ENCODE measurements around the gene GPATCH11.

GPATCH11 gene

DNA sequence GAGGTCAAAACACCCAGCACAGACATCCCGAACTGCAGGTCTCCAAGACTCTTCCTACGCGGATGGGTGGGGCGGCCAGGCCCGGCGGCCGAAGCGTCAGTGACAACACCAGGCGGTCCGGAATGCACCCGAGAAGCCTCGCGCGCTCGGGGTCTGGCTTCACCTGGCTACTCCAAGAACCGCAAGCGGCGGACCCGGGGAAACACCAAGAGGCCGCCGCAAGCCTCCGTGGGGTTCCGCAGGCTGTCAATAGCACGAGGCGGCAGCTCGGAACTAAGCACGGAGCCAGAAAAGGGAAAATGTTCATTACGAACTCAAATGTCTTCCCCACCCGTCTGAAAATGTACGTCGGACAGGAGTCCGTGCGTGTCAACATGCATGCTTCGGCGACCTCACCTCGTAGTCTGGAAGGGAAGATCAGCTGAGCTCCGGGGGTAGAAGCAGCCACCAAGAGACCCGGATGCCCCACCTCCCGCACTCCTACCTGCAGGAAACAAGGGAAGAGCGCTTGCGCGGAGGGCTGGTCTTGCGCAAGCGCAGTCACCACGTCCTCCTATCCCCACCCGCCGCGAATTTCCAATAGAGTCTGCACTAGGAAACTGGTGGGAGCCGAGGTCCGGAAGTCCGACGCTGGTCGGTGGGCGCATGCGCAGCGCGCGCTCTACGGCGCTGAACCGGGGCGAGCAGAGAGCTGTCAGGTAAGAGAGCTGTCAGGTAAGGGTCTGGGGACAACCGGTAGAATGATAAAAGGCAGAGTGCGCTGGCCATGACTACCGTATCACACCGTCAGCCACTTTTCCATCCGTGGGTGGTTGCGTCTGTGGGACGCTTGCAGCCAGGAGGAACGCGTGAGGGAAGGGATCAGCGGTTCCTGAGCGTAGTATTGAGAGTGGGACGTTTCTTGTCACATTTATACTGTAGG is at the start of gene GPATCH11, which contains the start of gene HEATR5B:
TSS of gene GPATCH11 (plus strand) at position 646 of the 922 bp plus-strand sequence. CDS start 3,864 bp downstream, outside the sequence.
TSS of gene HEATR5B (minus strand) at position 500 of the 922 bp plus-strand sequence. CDS start 958 bp downstream, outside the sequence.
- DNase-seq (ENCODE audit: low read depth), result peak; percentile 91

DNA sequence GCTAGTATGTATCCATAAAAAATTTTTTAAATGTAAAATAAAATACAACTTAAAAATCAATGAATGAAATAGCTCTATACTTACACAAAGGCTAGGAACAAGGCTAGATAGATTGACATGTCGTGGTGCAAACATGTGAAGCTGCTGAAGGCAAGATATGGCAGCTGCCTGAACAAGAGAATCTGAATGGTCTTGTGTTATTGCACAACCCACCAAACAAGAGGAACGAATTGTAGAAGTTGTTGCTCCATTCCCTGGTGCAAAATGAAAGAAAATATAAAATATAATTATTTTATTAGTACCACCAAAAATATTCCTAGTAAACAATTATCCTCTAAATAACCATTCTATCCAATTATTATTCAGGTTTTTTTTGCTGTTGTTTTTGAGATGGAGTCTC is 46.5 kb upstream of the GPATCH11 start:
- DNase-seq (ENCODE audit: low read depth), result no peak

DNA sequence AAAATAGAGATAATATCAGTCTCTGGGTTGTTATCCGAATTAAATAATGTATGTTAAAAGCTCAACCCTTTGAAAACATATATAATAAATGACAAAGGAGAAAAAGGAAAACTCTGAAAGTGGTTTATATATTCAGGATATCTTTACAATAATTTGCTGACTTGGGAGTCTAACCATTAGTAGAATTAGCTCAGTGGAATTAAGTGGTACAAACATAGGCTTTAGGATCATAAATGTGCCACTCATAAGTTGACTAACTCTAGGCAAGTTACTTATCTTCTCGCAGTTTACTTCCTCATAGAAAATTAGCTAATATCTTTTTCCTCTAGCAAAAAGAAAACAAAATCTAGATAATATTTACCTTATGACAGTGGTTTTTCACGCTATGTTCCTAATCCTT is 44.7 kb upstream of the GPATCH11 start:
- no peak for DNase-seq (ENCODE audit: low read depth)

DNA sequence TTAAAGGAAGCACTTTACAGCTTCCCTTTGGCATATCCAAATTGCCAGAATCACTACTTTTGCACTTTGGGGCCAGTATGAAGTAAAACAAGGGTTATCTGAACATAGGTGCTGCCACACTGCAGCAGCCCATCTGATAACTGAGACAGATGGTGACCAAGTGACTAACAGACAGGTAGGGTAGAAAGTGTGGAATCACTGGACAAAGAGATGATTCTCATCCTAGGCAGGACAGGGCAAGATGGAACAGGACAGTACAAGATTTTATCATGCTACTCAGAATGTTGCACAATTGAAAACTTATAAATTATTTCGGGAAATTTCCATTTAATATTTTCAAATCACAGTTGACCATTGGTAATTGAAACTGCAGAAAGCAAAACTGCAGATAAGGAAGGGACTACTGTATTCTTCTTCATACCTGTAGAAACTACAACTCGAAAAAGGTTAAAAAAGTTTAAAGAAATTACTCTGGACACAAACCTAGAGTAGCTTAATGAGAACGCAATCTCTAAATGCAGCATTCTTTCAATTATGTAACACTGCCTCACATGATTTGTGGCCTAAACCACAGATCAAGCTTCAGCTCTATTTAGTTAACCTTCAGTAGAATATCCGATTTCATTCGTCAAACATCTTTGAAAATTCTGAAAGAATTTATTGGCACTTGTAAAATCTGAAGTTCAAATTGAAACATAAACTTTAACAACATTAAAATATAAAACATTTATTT is 31.6 kb upstream of the GPATCH11 start:
- DNase-seq (ENCODE audit: low read depth), result no peak

DNA sequence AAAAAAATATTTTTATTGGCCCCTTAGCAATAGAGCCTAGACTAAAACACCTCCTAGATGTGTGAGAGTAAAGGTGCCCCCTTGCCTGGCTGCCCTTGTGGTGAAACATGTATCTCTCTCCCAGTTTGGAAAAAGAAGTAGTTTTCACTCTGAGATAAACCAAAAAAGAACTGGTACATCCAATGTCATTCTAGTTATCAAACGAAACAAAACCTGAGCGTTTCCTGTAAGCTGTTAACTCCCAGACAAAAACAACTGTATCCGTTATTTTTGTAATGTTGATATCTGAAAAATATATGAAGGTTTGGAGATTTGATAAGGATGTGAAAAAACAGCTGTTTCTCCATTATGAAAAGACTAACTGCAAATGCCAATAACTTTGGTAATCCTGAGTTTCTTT is 24.5 kb upstream of the GPATCH11 start:
- no peak for DNase-seq (ENCODE audit: low read depth)

DNA sequence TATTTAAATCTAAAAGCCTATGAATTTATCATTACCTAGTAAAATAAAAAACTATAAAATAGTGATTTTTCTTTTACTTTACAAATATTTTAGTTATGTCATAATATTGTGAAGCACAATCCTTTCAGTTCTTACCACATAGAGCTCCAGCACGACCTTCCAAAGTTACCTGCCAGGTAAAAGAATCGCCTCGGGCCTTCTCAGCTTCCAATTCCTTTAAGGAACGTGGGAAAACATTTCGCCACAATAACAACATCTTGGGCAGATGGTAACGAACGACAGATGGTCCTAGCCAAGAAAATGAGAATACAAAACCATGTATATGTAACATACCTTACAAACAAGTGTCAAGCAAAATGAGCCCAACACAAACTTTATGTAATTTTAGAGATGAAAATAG is 23.9 kb upstream of the GPATCH11 start:
- no peak for DNase-seq (ENCODE audit: low read depth)

DNA sequence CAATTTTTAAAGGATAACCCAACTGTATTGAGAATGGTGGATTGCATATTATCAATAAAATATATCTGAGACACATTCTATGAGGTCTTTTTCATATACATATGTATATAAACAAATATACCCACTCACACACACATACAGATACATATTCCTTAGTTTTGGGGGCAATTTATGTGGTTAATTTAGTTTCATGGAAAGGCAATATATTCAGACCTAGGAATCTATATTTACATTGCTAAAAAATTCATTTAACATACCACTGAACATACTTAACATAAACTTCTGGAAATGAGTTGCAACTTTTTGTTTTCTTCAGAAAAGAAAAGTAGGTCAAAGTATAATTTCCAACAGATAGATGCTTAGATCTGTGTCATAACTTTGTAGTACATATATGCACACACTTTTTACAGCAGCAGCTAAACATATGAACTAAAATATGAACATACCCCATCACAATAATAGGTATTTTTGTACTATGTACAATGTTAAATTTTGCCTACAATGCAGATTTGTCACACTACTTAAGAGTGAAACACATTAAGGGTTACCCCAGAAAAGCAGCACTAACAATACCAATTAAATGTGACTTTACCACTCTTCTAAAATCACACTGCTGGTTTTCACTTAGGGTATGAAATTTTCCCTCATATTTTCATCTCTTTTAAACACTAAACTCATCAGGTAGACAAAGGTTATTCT is 23.2 kb upstream of the GPATCH11 start:
- no peak for DNase-seq (ENCODE audit: low read depth)

DNA sequence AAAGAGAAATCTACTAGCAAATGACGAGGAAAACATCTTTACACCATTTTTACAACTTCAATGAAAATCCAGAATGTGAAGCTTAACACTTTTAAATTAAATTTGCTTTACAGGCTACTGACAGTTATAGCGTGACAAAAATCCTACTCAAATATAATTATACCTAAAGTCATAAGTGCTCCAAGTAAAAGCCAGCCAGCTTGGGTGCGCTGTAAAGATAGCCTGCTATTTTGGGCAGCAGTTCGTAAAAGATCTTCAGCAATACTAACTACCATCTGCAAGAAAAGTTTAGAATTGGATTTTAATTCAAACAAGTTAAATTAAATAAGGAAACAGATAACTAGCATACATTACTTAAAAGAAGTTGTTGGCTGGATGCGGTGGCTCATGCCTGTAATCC is 22.5 kb upstream of the GPATCH11 start:
- DNase-seq (ENCODE audit: low read depth), result no peak

DNA sequence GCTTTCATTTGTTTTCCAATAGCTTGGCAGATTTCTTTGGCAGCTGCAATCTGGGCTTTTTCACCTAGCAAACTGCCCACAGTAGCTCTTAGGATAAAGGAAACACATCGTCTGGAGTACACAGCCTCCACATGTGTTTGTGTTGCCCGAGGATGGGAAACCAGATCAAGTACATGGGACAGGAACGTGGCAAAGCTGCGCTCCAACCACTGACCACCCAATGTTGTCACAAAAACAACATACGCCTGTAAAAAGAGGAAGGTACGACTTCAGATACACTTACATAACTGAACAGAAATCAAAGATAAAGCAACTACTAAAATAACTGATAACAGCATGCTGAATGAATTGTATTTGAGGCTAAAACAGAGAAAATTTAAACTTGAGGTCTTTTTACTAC is 15.6 kb upstream of the GPATCH11 start:
- no peak for DNase-seq (ENCODE audit: low read depth)

DNA sequence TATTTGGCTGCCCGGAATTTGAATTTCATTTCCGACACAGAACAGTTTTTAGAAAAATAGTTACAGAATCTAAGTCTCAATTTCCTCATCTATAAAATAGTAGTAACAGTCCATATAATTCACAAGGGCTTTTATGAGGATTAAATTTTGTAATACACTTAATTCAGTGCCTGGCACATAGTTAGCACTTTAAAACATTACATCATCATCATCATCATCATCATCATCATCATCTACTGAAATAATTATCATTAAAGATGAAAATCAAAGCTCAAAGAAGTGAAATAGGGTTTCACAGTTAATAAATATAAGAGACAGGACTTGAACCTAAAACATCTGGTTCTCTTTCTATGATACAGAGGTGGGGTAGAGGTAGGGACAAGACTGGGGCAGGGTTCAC is 13.4 kb upstream of the GPATCH11 start:
- DNase-seq (ENCODE audit: low read depth), result no peak

DNA sequence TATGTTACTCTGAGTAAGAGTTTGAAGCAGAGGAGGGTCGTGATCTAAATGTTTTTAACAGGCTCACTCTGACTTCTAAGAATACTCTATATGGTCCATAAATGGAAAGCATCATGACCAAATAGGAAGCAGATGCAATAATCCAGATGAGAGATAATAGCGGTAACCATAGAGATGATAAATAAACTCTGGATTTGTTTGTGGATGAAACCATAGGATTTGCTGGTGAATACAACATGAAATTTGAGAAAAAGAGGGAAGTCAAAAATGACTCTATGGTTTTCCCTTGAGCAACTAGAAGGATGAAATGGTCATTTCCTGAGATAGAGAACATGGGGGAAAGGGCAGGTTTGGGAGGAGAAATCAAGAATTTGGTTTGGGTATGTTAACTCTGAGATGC is 4.1 kb upstream of the GPATCH11 start:
- no peak for DNase-seq (ENCODE audit: low read depth)

DNA sequence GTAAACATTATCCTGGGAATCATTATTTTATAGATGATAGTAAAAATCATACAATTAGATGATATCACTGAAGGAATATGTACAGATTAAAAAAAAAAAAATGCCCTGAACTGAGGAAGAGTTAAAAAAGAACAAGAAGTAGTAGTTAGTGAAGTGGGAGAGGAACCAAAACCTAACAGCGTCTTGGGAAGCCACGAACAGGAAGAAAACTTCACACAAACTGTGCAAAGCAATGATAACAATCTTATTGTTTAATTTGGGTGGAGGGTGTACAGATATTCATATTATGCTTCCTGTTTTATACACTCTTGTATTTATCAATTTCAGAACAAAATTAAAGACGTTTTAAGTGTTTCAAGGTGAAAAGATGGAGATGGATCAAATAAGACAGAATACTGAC is 3.6 kb upstream of the GPATCH11 start:
- no peak for DNase-seq (ENCODE audit: low read depth)

DNA sequence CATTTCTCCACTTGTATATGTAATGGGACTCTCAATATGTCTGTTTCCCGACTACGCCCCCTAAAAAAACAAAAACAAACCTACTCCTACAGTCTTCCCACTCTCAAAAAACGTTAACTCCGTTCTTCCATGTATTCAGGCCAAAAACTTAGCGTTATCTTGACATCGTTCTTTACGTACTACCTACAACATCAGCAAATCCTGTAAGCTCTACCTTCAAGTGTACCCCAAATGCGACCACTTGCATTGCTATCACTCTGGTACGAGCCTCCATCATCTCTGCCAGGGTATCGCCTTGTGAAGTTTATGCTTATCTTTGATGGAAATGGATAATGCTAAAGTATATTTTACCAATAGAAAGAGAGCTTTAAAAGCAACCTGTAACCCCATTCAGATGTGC is 479 bp downstream of the GPATCH11 start:
- DNase-seq (ENCODE audit: low read depth), result no peak

DNA sequence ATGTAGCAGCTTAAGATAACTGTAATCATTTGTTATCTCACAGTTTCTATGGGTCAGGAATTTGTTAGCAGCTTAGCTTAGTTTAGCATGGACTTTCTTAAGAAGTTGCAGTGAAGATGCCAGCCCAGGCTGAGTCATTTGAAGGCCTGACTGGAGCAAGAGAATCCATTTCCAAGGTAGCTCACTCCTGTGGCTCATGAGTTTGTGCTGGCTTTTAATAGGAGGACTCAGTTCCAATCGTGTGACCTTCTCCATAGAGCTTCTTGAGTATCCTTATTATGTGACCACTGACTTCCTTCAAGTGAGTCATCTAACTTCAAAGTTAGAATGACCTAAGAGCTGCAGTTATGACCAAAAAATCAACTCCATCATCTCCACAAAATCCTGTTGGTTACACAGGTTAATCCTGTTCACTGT is 1.4 kb downstream of the GPATCH11 start:
- no peak for DNase-seq (ENCODE audit: low read depth)

DNA sequence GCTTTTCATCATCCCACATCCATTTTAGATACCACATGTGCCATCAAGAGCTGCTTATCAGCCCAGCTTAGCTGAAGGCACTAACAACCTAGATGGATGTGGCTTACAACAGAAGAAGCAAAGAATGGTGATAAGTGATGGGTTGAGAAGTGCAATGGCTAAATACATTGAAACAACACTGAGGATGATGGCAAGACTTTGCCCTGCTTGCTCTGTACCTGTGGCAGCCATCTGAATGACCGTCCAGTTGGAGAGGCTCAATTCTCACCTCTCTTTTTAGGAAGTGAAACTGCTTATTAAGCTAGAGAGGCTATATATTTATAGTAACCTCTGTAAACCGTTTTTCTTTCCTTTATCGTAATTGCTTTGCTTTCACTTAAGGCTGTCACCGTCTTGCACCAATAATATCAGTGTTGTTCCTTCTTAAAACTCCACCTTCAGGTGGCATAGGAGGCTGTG is 5.7 kb downstream of the GPATCH11 start:
- DNase-seq (ENCODE audit: low read depth), result no peak

DNA sequence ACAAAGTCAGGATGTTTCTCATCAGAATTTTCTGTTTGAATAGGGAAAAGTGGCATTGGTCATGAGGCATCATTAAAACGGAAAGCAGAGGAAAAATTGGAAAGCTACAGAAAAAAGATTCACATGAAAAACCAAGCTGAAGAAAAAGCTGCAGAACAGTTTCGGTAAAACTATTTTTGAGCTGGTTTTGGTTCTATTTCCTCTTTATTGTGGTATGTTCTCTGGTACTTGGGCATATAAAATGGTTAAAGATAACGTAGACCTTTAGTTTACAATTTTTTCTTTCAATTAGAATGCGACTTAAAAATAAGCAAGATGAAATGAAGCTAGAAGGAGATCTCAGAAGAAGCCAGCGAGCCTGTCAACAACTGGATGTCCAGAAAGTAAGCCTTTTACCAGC is 7.6 kb downstream of the GPATCH11 start:
- DNase-seq (ENCODE audit: low read depth), result no peak

DNA sequence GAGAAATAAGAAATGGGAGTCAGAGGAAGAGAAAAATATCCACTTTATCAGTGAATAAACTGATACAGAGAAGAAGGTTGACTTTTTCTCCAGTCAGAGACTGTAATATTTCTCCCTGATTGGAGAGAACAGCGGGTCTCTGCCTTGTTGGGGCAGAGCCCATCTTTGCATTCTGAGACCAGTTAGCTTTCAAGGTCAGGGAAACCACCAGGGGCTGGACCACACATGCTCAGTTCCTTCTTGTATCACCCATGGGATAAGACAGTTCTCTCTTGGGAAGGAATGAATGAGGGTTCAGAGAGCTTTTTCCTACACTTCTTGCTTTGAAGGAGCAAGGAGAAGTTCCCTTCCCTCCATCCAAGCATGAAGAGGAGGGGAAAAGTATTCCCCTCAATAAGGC is 12.2 kb downstream of the GPATCH11 start:
- DNase-seq (ENCODE audit: low read depth), result no peak

DNA sequence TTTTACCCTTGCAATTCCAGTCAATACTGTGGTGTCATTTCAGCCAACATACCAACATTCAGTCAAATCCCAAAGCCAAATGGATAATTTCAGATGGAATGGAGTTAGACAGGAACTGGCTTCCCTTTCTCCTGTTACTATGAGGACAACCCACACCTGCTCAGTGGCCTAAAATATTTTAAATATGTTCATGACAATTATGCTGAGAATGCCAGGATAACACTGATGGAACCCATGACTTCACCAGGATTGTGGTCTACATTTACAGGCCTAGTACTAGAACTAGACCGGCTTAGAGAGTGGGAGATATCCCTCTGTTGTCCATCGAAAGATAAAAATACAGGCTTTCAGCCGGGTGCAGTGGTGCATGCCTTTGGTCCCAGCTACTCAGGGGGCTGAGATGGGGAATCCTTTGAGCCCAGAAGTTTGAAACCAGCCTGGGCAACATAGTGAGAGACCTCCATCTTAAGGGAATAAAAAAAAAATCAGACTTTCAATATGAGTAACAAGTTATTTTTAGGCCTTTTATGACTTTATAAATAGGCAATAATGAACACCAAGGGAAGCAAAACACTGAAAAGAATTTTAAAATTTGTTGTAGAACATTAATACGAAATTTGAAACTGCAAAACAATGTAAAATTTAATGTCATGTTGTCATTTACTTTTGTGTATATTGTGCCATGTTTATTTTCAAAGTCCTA is 14.2 kb downstream of the GPATCH11 start:
- DNase-seq (ENCODE audit: low read depth), result no peak

DNA sequence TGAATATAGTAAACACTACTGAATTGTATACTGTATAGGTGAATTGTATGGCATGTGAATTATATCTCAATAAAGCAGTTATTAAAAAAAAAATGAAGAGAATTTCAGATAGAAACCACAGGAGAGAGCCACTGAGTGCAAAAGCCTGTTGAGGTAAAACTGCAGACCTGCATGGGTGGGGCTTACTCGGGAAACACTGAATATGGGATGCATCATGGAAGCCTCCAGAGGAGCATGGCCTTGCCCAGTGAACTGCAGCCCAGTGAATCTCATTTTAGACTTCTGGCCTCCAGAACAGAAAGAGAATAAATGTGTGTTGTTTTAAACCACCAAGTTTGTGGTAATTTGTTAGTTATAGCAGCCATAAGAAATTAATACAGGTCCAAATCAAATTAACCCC is 15.7 kb downstream of the GPATCH11 start:
- DNase-seq (ENCODE audit: low read depth), result no peak

DNA sequence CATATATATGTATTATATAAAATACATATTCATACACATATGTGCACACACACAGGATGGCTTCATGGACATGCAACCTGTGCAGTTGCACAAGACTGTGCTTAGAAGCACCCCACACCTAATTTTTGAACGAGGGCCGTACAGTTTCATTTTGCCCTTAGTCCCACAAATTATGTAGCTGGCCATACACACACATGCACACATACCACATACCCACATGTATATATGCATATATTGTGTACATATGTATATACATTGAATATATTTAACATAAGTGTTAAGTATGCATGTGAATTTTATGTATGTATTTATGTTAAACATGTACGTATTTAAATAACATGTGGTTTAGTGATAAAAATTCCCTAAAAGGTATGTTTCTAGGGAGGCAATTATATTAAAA is 18.3 kb downstream of the GPATCH11 start:
- DNase-seq (ENCODE audit: low read depth), result no peak

DNA sequence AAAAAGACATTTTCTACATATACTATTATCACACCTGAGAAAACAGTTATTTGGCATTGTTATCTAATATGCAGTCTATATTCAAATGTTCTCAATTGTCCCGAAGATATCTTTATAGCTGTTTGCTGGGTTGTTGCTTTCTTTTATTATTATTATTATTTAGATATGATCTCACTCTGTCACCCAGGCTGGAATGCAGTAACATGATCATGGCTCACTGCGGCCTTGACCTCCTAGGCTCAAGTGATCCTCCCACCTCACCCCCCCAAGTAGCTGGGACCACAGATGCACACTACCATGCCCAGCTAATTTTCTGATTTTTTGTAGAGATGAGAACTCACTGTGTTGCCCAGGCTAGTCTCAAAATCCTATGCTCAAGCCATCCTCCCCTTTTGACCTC is 19.9 kb downstream of the GPATCH11 start:
- no peak for DNase-seq (ENCODE audit: low read depth)

DNA sequence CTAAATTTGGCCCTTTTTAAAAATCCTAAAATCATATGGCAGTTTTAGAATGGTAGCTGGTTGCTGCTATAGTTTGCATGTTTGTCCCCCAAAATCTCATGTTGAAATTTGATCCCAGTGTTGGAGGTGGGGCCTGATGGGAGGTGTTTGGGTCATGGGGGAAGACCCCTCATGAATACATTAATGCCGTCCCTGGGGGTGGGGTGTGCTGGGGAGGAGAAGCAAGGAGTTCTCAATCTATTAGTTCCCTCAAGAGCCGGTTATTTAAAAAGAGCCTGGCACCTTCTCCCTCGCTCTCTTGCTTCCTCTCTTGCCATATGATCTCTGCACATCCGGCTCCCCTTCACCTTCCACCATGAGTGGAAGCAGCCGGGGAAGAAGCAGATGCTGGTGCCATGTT is 20.8 kb downstream of the GPATCH11 start:
- DNase-seq (ENCODE audit: low read depth), result no peak
